ENCODE results near the gene ARHGEF5.
"Not testable (repeated sequence)": the region's sequence is repeated elsewhere in the genome, so short reads cannot be mapped to it uniquely, and the experiment has no call there.

- TF ChIP-seq EZH2 (IDR thresholded peaks at IDR 0.05; ENCODE audit: low read length); CTCF (optimal IDR thresholded peaks at IDR 0.05 in 1 of 3, IDR thresholded peaks at IDR 0.05 in 1 of 3, conservative IDR thresholded peaks at IDR 0.05 in 1 of 3; ENCODE audit: extremely low read depth in 1 of 3, insufficient read depth in 2 of 3, low read length in 3 of 3): not testable (repeated sequence)
These were observed 23.3 kb upstream of the ARHGEF5 start for GRCh38 chr7:144331996-144332288.

All from keratinocyte (primary cell).